ENCODE data around the gene CRACDL.
"Not testable (repeated sequence)": the region's sequence is repeated elsewhere in the genome, so short reads cannot be mapped to it uniquely, and the experiment has no call there.

CRACDL gene

DNA sequence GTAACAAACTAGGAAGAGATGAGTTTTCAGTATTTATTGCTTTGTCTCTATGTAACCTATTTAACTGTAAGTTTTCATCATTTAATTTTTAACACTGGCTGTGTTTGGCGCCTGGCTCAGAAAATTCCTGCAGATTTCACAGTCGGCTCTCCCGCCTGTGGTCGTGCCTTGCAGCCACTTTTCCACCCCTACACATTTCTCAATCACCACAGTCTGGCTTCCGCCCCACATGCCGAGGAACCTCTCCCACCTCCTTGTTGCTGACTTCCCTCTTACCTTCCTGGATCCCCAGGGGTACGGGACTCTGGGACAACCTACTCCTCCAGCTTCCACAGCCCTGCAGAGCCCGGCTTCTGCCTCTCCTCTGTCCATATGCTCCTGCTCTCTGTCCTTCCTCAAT, 163.5 kb downstream of the CRACDL start:
- no peak for DNase-seq (ENCODE audit: low read depth)

- no peak for DNase-seq (ENCODE audit: low read depth)
These were observed 164.1 kb downstream of the CRACDL start for GRCh38 chr2:98771721-98772524.

DNA sequence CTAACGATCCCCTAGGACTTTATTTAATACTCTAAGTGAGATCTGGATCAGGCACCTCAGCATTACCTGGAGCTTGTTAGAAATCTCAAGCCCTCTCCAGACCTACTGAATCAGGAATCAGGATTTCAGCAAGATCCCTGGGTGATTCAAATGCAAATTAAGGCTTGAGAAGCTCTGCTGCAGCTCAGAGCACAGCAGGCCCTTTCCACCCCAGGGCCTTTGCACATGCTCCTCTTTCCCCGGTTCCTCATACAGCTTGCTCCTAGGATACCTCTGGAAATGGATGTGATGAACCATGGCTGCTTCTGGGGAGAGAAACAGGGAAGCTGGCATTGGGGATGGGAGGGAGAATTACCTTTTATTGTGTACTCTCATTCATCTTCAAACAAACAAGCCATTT, 164.8 kb downstream of the CRACDL start:
- no peak for DNase-seq (ENCODE audit: low read depth)

DNA sequence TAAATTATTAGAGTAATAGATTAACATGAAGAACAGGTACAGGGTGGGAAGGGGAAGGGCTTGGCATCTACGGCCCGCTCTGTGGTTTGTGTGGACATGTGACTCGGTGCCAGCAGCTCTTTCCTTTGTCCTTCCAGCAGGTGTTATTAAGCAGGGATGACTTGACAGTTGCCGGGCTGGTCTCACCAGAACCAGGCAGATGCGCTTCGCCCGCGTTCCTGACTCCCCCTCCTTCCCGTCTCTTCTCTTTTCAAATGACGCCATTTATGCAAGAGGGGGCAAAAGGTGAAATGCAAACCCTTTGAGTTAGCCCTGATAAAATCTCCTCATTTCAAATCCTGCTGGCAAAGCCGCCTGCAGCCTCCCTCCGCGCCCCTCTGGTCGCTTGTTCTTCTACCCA, 166.2 kb downstream of the CRACDL start:
- DNase-seq (ENCODE audit: low read depth) = no peak

DNA sequence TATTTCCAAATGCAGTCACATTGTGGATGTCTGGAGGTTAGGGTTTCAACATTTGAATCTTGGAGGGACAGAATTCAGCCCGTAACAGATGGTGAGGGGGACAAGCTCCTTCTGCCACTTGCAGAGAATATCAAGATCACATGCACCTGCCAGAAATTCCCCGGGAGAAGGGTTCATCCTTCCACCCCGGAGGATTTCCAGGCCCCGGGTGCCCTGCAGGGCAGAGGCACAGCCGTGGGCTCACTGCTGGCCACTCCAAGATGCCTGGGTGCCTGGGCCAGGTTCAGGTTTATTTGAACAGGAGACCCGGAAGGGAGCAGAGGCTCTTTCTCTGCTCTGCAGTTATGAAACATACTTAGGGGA, 166.9 kb downstream of the CRACDL start:
- no peak for DNase-seq (ENCODE audit: low read depth)

DNA sequence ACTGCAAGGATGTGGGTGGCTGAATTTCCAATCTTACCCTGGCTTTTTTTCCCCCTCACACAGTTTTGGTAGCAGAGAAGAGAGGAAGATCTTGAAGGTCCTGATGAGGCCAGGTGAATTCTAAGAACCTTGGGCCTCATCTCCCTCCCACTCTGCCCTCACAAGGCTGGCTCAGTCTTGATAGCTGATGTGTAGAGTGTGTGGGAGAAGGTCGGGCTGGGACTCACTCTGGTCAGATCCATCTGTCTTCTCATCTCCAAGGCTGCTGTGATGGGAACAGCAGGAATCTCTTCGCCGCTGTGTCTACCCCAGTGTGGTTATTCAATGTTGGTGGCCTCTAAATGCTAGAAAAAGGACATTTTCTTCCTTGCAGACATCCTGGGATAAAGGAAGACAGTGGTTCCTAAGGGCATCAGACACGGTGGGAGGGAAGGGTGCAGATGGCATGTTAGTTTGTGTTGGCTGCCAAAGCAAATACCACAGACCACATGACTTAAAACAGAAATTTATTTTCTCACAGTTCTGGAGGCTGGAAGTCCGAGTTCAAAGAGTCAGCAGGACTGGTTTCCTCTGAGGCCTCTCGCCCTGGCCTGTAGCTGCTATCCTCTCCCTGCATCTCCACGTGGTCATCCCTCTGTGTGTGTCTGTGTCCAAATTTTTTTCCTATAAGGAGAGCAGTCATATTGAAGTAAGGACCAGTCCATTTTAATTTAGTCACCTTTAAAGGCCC, 167.5 kb downstream of the CRACDL start:
- peak; percentile 23 for DNase-seq (ENCODE audit: low read depth)

DNA sequence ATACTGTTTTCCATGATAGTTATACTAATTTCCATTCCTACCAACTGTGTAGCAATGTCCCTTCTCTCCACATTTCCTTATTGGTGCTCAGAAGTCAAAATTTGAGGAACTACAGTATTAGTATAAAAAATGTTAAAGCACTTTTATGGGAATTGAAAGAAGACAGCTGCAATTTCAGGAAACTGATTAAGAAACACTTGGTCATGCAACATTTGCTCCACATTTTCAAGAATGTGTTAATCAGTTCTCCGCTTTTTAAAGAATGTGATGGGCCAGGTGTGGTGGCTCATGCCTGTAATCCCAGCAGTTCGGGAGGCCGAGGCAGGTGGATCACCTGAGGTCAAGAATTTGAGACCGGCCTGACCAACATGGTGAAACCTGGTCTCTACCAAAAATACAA, 171.5 kb downstream of the CRACDL start:
- no peak for DNase-seq (ENCODE audit: low read depth)

GRCh38 chr2:98763209-98763951, 172.6 kb downstream of the CRACDL start:
- no peak for DNase-seq (ENCODE audit: low read depth)

- no peak for DNase-seq (ENCODE audit: low read depth)
These were observed 174.1 kb downstream of the CRACDL start for GRCh38 chr2:98761909-98762308.

DNA sequence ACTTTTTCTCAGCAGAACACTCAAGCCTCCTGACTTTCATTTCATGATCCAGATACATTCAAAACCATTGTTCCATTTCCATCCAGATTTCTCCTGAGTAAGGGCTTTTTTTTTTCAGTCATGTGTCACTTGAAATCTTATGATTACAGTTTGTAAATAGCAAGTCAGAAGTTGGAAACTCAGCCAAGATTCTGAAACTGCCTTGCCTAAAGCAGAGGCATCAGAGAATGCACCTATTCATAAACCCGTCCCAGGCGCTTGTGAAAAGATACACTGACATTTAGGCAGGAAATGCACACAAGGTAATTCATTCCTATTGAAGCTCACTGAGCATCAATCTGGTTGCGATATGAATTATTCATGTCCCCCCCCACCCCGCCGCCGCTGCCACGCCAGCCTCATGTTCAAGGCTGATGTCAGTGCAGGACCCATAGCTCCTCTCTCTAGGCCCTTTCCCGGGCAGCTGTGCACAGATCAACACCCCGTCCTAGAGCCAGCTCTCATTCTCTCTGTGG, 174.7 kb downstream of the CRACDL start:
- no peak for DNase-seq (ENCODE audit: low read depth)

GRCh38 chr2:98759827-98760625, 176.0 kb downstream of the CRACDL start:
- DNase-seq (ENCODE audit: low read depth) = no peak

DNA sequence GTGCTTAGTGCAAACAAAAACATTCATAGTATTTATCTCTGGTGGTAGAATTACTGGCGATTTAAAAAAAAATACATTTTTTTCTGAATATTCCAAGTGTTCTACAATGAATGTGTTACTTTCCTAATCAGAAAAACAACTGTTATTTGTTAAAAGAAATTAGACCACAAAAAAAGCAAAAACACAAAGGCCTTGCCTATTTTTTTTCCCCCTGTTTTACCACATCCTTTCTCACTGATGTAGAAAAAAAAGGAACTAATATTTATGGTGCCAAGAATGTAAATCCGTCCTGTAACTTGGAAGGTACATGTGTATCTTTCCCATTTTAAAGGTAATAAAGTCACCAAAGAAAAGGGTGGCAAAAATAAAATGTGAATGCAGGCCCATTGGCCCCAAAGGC, 176.7 kb downstream of the CRACDL start:
- DNase-seq (ENCODE audit: low read depth) = no peak

- DNase-seq (ENCODE audit: low read depth) = peak; percentile 87
These were observed 178.1 kb downstream of the CRACDL start for GRCh38 chr2:98757904-98758421.

GRCh38 chr2:98753801-98754200, 182.2 kb downstream of the CRACDL start:
- no peak for DNase-seq (ENCODE audit: low read depth)

- DNase-seq (ENCODE audit: low read depth) = not testable (repeated sequence)
These were observed 183.3 kb downstream of the CRACDL start for GRCh38 chr2:98752711-98753110.

DNA sequence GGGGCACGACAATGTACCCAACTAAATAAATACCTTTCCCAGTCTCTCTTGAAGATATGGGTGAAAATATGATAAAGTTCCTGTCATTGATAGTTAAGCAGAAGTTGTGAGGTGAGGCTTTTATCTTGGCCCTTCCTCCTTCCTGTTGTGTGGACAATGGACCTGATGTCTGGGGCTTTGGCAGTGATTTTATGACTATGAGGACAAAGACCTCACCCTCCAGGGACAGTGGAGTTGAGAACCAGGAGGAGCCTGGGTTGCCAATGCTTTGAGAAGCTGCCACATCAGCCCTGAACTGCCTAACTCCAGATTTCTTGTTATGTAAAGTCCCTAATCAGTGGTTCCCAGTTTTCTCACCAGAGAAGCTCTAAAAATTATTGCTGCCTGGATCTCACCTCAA, 184.3 kb downstream of the CRACDL start:
- no peak for DNase-seq (ENCODE audit: low read depth)

- DNase-seq (ENCODE audit: low read depth) = no peak
These were observed 185.3 kb downstream of the CRACDL start for GRCh38 chr2:98750593-98751282.

DNA sequence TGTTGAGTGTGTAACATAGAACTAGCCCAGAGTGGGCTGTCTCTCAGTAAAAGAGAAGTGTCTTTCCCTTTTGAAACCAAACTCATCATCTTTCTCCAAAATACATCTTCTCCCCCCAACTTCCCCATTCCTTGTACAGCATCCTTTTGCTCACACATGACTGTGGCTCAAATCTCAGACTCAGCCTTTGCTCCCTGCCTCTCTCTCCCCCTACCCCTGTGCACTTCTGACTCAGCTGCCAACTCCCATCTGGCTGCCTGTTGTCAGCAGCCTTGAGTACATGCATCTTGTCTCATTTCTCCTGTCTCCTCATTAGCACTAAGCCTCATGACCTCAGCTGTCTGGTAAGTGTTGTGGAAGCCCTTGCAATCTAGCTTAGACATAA, 187.0 kb downstream of the CRACDL start:
- DNase-seq (ENCODE audit: low read depth) = no peak

DNA sequence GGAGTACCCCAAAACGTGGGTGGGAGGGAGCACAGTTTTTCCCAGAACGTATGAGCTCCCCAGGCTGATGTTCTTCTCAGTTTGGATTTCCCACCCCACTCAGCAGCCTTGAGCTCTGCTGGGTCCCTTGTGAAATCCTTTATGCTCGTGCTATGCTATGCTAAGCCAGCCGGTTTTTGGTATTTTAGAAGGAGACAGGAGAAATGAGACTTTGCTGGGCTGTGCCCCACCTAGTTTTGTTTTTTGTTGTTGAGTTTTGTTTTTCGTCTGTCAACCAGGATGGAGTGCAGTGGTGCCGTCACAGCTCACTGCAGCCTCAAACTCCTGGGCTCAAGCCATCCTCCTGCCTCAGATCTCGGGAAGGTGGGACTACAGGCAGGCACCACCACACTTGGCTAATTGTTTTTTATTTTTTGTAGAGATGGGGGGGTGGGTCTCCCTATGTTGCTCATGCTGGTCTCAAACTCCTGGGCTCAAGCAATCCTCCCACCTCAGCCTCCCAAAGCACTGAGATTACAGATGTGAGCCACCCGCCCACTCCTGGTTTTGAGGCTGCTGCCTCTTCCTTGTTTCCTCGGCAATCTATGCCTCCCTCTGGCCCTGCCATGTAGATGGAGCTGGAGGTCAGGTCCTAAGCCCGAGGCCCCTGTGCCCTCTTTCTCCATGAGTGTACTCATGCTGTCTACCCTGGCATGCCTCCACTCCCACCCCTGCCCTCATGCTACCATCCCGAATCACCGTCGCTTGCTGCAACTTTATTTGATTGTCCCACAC, 187.5 kb downstream of the CRACDL start:
- no peak for DNase-seq (ENCODE audit: low read depth)

- DNase-seq (ENCODE audit: low read depth) = no peak
These were observed 188.1 kb downstream of the CRACDL start for GRCh38 chr2:98747888-98748287.
